Measurements from ENCODE around the gene ODC1.
A peak's percentile ranks its signal among the peaks of the same experiment; 100 is the strongest.

Gene ODC1

GRCh38 chr2:10433264-10433946 is 14.7 kb downstream of the ODC1 start:
- no peak for DNase-seq

- DNase-seq = no peak
These were observed 15.6 kb downstream of the ODC1 start for GRCh38 chr2:10432311-10433181.

GRCh38 chr2:10431797-10432196 is 16.3 kb downstream of the ODC1 start:
- DNase-seq = no peak

DNA sequence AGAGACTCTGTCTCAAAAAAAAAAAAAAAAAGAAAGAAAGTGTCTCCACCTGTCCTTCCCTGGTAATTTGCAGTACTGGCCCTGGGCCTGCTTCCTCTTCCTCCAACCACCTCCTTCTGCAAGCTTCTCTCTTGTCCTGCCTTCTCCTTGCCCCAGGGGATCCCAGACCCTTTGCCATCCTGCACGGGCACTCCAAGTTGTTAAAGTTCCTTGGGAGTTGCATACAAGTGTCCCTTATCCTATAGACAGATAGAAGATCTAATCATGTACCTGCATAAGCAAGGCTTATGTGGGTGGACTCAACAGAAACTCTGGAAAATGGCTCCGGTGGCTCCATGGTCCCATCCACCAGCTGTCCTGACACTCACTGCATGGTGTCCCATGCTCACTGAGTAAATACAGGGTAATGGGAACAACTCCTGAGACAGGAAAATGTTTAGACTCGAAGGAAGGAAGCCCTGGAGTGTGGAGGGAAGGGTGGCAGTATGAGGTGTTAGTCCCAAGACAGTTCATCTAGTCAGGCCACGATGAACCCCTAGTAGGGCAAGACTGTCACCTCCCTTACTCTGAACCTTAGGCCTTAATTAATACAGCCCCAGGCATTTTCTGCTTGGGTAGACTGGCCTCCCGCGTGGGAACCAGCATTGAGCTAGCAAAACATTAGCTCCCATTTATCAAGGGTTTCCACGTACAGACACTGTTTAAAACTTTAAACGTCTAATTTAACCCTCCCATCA is 17.1 kb downstream of the ODC1 start:
- no peak for DNase-seq

- no peak for DNase-seq
These were observed 19.2 kb downstream of the ODC1 start for GRCh38 chr2:10428924-10429323.

DNA sequence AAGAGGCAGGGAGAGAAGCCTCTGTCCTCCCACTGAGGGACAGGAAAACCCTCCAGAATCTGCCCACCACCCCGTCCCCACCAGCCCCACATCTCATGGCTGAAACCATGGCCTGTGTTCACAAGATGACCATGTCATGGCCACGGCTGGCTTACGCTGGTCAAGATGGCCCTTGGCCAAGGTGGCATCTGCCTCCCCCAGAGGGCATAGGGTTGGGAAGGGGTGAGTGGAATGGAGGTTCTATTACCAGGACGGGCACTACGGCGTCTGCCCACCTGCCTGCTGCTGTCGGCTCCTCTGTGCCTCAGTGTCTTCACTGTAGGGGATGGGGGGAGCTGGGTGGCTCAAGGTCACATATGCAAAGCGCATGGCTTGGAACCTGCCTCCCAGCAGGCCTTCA is 19.8 kb downstream of the ODC1 start:
- DNase-seq = no peak

DNA sequence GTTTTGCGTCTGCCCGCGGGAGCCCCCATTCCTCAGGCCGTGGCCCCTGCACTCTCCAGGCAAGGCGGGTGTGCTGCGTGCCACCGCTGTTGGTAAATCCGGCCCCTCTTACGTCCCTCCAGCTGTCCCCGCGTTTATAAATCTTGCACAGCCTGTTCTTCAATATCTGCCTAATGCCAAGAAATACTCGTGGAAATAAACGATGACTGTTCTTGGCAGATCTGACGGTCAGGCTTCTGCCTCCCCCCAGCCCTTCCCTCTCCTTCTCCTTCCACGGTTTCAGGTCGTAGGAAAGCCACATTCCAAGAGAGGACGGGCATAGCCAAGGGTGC is 20.5 kb downstream of the ODC1 start:
- DNase-seq = no peak

- no peak for DNase-seq
These were observed 21.2 kb downstream of the ODC1 start for GRCh38 chr2:10426726-10427617.

GRCh38 chr2:10425699-10426098 is 22.4 kb downstream of the ODC1 start:
- no peak for DNase-seq

DNA sequence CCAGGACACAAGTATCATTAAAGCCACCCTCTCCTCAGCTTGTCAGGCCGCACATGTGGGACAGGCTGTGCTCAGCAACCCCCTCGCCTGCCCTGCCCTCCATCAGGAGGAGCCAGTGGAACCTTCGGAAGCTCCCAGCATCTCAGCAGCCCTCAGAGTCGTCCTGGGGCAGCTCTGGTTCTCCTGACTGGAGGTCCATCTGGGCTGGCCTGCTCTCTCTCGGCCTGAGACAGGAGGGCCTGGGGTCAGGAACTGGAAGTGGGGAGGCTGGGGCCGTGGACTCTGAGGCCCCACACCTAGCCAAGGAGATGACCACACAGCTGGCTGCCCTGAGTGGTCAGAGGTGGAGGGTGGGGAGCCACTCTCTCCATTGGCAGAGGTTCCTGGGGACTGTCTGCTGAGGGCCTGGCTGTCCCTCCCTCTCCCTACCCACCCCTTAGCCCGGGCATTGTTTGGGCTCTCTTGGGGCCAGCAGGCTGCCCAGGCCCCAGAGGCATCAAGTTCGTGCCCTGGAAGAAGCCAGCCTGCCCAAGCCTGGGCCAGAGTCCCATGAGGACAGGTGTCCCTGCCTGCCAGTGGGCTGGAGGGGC is 23.1 kb downstream of the ODC1 start:
- no peak for DNase-seq

DNA sequence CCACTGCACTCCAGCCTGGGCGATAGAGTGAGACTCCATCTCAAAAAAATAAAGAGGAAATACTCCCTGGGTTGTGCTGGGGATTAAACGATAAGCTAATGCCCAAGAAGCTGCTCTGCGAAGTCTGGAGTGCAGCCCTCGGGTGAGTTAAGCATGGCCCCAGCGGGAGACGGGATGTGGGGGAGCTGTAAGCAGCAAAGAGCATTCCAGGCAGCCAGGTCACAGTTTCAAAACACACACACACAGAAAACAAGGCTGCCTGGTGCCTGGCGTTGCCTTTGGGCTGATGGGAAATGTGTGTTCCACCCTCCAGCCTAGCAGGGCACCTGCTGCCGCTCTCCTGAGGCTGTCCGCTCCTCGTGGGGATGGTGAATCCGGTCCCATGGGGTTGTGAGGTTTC is 24.1 kb downstream of the ODC1 start:
- DNase-seq = no peak

GRCh38 chr2:10423400-10423774 is 24.7 kb downstream of the ODC1 start:
- no peak for DNase-seq

GRCh38 chr2:10422732-10423399 is 25.3 kb downstream of the ODC1 start:
- DNase-seq = no peak

DNA sequence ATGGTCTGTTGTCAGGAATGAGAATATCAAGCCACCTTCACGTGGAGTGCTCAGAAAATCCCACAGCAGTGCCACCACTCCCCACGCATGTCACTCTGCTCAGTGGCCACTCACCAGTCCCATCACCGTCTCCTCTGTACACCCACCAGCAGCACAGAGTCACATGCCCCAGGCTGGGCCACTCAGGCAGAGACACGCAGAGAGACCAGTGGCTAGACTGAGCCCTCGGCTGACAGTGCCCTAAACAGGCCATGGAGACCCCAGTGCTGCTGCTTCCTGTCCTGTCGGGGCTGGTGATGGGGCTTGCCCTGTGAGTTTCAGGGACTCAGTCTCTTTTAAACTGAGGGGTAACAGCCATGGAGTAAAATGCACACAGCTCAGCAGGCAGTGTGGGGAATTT is 25.9 kb downstream of the ODC1 start:
- no peak for DNase-seq

DNA sequence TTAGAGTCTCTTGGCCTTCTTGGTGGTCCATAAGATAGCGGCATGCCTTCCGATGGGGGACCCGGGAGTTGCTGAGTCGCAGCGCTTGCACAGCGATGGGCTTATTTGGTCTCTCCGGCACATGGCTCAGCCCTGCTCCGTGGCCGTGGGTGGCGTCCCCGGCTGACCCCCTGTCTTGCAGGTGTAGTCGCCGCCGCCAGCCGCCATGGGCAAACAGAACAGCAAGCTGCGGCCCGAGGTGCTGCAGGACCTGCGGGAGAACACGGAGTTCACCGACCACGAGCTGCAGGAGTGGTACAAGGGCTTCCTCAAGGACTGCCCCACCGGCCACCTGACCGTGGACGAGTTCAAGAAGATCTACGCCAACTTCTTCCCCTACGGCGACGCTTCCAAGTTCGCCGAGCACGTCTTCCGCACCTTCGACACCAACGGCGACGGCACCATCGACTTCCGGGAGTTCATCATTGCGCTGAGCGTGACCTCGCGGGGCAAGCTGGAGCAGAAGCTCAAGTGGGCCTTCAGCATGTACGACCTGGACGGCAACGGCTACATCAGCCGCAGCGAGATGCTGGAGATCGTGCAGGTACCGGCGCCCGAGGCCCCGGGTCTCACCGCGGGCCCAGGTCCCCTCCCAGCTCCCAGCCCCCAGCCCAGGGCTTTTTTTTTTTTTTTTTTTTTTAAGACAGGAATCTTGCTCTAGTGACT is 28.4 kb downstream of the ODC1 start:
- no peak for DNase-seq

- DNase-seq = no peak
These were observed 30.4 kb downstream of the ODC1 start for GRCh38 chr2:10417551-10418335.

GRCh38 chr2:10415640-10416039 is 32.5 kb downstream of the ODC1 start:
- DNase-seq = no peak

- no peak for DNase-seq
These were observed 33.1 kb downstream of the ODC1 start for GRCh38 chr2:10415048-10415447.

GRCh38 chr2:10414591-10414990 is 33.5 kb downstream of the ODC1 start:
- peak; percentile 82 for DNase-seq

DNA sequence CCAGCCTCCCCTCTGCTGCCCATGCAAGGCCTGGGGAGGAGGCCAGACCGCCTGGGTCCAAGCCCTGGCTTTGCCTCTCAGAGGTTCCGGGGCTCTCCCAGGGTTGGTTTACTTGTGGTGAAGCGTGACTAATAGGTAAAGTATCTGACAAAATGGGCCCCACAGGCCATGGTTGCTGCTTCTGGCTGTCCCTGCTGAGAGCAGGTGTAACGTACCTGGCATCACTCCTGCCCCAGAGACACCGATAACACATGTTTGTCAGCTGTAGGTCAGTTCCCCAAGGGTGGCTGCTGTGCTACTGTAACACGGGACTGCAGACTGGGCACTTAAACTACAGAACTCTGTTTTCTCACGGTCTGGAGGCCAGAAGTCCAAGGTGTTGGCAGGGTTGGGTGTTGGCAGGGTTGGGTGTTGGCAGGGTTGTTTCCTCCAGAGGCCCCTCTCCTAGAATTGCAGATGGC is 34.1 kb downstream of the ODC1 start:
- peak; percentile 49 for DNase-seq
